ENCODE results near the gene EFCAB6.

The EFCAB6 gene

GRCh38 chr22:43783777-43784176, 28.3 kb downstream of the EFCAB6 start:
- TF ChIP-seq CTCF (IDR thresholded peaks at IDR 0.05; ENCODE audit: extremely low read depth, insufficient read depth, missing control alignments) = no peak
- DNase-seq (ENCODE audit: low spot score) = no peak
- in situ Hi-C loops (cut with MboI; ENCODE audit: low pct_unique_long_range_greater_than_20kb, low sequenced_read_pairs, unreplicated experiment) = no loop called here

GRCh38 chr22:43782448-43782847, 29.7 kb downstream of the EFCAB6 start:
- in situ Hi-C loops (cut with MboI; ENCODE audit: low pct_unique_long_range_greater_than_20kb, low sequenced_read_pairs, unreplicated experiment) = no loop called here
- TF ChIP-seq CTCF (IDR thresholded peaks at IDR 0.05; ENCODE audit: extremely low read depth, insufficient read depth, missing control alignments) = no peak
- DNase-seq (ENCODE audit: low spot score) = no peak

- in situ Hi-C loops (cut with MboI; ENCODE audit: low pct_unique_long_range_greater_than_20kb, low sequenced_read_pairs, unreplicated experiment) = no loop called here
- no peak for TF ChIP-seq CTCF (IDR thresholded peaks at IDR 0.05; ENCODE audit: extremely low read depth, insufficient read depth, missing control alignments)
- no peak for DNase-seq (ENCODE audit: low spot score)
Measured at GRCh38 chr22:43777286-43777685, 34.8 kb downstream of the EFCAB6 start.

GRCh38 chr22:43776081-43776670, 35.9 kb downstream of the EFCAB6 start:
- no peak for DNase-seq (ENCODE audit: low spot score)
- TF ChIP-seq CTCF (IDR thresholded peaks at IDR 0.05; ENCODE audit: extremely low read depth, insufficient read depth, missing control alignments) = no peak
- in situ Hi-C loops (cut with MboI; ENCODE audit: low pct_unique_long_range_greater_than_20kb, low sequenced_read_pairs, unreplicated experiment) = no loop called here

- TF ChIP-seq CTCF (IDR thresholded peaks at IDR 0.05; ENCODE audit: extremely low read depth, insufficient read depth, missing control alignments) = no peak
- in situ Hi-C loops (cut with MboI; ENCODE audit: low pct_unique_long_range_greater_than_20kb, low sequenced_read_pairs, unreplicated experiment) = no loop called here
- DNase-seq (ENCODE audit: low spot score) = no peak
Measured at GRCh38 chr22:43774318-43774915, 37.7 kb downstream of the EFCAB6 start.

- no peak for TF ChIP-seq CTCF (IDR thresholded peaks at IDR 0.05; ENCODE audit: extremely low read depth, insufficient read depth, missing control alignments)
- DNase-seq (ENCODE audit: low spot score) = no peak
- in situ Hi-C loops (cut with MboI; ENCODE audit: low pct_unique_long_range_greater_than_20kb, low sequenced_read_pairs, unreplicated experiment) = no loop called here
Measured at GRCh38 chr22:43772831-43773230, 39.3 kb downstream of the EFCAB6 start.
